ENCODE results near the gene GALNT3.

DNA sequence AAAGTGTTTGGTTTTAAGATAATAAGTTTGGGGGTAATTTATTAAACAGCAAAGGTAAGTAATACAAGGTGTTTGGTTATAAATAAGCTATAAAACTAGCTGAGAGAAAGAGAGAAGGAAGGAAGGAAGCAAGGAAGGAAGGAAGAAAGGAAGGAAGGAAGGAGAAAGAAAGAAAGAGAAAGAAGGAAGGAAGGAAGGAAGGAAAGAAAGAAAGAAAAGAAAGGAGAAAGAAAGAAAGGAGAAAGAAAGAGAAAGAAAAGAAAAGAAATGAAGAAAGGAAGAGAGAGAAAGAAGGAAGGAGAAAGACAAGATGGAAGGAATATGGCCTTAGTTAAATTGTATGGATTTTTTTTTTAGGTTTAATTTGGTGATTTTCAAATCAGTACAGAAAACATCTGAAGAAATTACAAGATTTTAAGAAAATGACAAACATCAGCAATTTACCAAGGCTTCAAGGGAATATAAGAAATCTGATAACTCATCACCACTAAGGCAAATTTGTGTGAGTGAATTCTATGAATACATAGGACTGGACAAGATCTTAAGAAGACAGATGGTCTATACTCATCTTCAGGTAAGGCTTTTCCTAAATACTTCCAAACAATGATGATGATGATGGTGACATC is 46.4 kb upstream of the GALNT3 start:
- TF ChIP-seq HDGF (IDR thresholded peaks at IDR 0.05; ENCODE audit: borderline replicate concordance) (no peak), ZNF384 (IDR thresholded peaks at IDR 0.05) (no peak)
